PC-3 (cell line): ENCODE measurements around the gene TMEM184B. TPM values are rescaled to one million over a fixed set of nuclear protein-coding genes. Genes with fewer than 3 reads are reported as not detected.

Source experiments
- ATAC-seq: fragments of 200-7000 bp; cut with Tn5 transposase; 2 replicates; pipeline ENCODE4 v1.9.1; 2020; ENCODE audit warnings: mild to moderate bottlenecking, moderate library complexity
- BruUV-seq: library from RNA; stranded (reverse); fragments of 400-500 nt; replicated peaks from 2 replicates; lab custom pipeline; 2021; lab: Mats Ljungman, UMichigan
- CTCF ChIA-PET: fragments of 300-600 bp; sonication (Branson Sonifier 250); formaldehyde crosslinking; loops from one replicate; lab custom pipeline; 2022; ENCODE audit warnings: antibody characterized with exemption; lab: Charles Lee
- POLR2A ChIA-PET: fragments of 300-600 bp; sonication (Branson Sonifier 250); formaldehyde crosslinking; loops from one replicate; lab custom pipeline; 2022; ENCODE audit warnings: antibody characterized with exemption; ENCODE audit not compliant: unreplicated experiment; lab: Charles Lee
- DNase-seq: peaks from one replicate; pipeline ENCODE4 v3.0.0-alpha.2; 2015
- H2AFZ ChIP-seq: fragments of 300-600 bp; sonication (generic); 2 replicates; pipeline ENCODE4 v1.6.0; 2016; ENCODE audit warnings: antibody characterized with exemption, low read length
- H3F3A ChIP-seq: fragments of 300-600 bp; sonication (generic); one replicate; pipeline ENCODE4 v1.6.0; 2017; ENCODE audit warnings: antibody characterized with exemption, low read length, control low read depth, mild to moderate bottlenecking; ENCODE audit not compliant: unreplicated experiment
- H3K27ac ChIP-seq: fragments of 300-600 bp; sonication (generic); 2 replicates; pipeline ENCODE4 v1.5.1; 2016; ENCODE audit warnings: mild to moderate bottlenecking, low read length
- H3K27me3 ChIP-seq: fragments of 300-600 bp; sonication (generic); 2 replicates; pipeline ENCODE4 v1.6.1; 2016; ENCODE audit warnings: low read length, mixed read lengths
- H3K36me3 ChIP-seq: fragments of 300-600 bp; sonication (generic); 2 replicates; pipeline ENCODE4 v1.6.1; 2016; ENCODE audit warnings: low read depth, mixed run types, low read length, mixed read lengths
- H3K4me1 ChIP-seq: fragments of 300-600 bp; sonication (generic); 2 replicates; pipeline ENCODE4 v1.5.1; 2016; ENCODE audit warnings: low read length; ENCODE audit not compliant: insufficient read depth
- H3K4me2 ChIP-seq: fragments of 300-600 bp; sonication (generic); 2 replicates; pipeline ENCODE4 v1.6.0; 2016; ENCODE audit warnings: low read length
- H3K4me3 ChIP-seq: fragments of 300-600 bp; sonication (generic); 2 replicates; pipeline ENCODE4 v1.5.1; 2016; ENCODE audit warnings: mild to moderate bottlenecking, low read length, mixed read lengths
- H3K79me2 ChIP-seq: fragments of 300-600 bp; sonication (generic); 2 replicates; pipeline ENCODE4 v1.6.1; 2017; ENCODE audit warnings: low read length, mixed read lengths
- H3K9ac ChIP-seq: fragments of 300-600 bp; sonication (generic); 2 replicates; pipeline ENCODE4 v1.6.0; 2016; ENCODE audit warnings: mild to moderate bottlenecking, low read length
- H3K9me2 ChIP-seq: fragments of 300-600 bp; sonication (generic); replicated peaks from 2 replicates; pipeline ENCODE4 v1.6.1; 2016; ENCODE audit warnings: mixed run types, low read length, mixed read lengths
- H3K9me3 ChIP-seq: fragments of 300-600 bp; sonication (generic); 2 replicates; pipeline ENCODE4 v1.6.1; 2016; ENCODE audit warnings: low read length, mixed read lengths
- H4K20me1 ChIP-seq: fragments of 300-600 bp; sonication (generic); 2 replicates; pipeline ENCODE4 v1.6.1; 2016; ENCODE audit warnings: low read length, mixed read lengths
- EZH2 ChIP-seq: fragments of 300-600 bp; sonication (generic); IDR thresholded peaks from one replicate; pipeline ENCODE4 v1.6.1; 2017; ENCODE audit warnings: antibody characterized with exemption, mild to moderate bottlenecking, low read length; ENCODE audit not compliant: unreplicated experiment
- EZH2phosphoT487 ChIP-seq: fragments of 300-600 bp; sonication (generic); IDR thresholded peaks from 2 replicates; pipeline ENCODE4 v1.6.1; 2018; ENCODE audit warnings: mild to moderate bottlenecking, antibody characterized with exemption, low read length, borderline replicate concordance
- intact Hi-C: fragments of 100-400 bp; cut with micrococcal nuclease; formaldehyde crosslinking; loops from 2 replicates; pipeline ENCODE4 v1.9.0; 2023
- total RNA-seq: library from RNA; depleted of rRNA; stranded (reverse); fragments of >200 nt; gene quantifications from 2 replicates; pipeline ENCODE4 v1.2.3, GENCODE V29; 2014
- TF ChIP-seq, protein P1 (sequence below): fragments of 300-600 bp; sonication (generic); conservative IDR thresholded peaks from 2 replicates; pipeline ENCODE4 v1.5.1; 2017; ENCODE audit warnings: antibody characterized with exemption, low read depth, mild to moderate bottlenecking, low read length

Gene TMEM184B
- total RNA-seq, 1 experiment from 2014 or later: 37.5 TPM

GRCh38 chr22:38251341-38251692 lies 21.5 kb downstream of the TMEM184B start:
- no peaks in the 10 kb centered on the region for H4K20me1 ChIP-seq
- H3K27me3 ChIP-seq: no peaks in the 10 kb centered on the region
- H3K27ac ChIP-seq: no peak overlapping the region
- no peaks in the 10 kb centered on the region for H3K4me1 ChIP-seq
- H3K9ac ChIP-seq: no peak overlapping the region
- H3K9me3 ChIP-seq: no peaks in the 10 kb centered on the region
- BruUV-seq: no TSS peak
- H3K4me2 ChIP-seq: no peak overlapping the region
- H3K9me2 ChIP-seq: no peaks in the 10 kb centered on the region
- intact Hi-C loops: no loop called here
- no peaks in the 10 kb centered on the region for H3F3A ChIP-seq
- H3K79me2 ChIP-seq: peaks cover 61% of the 10 kb centered on the region
- TF ChIP-seq EZH2phosphoT487 (no peak), EZH2 (no peak)
- TF ChIP-seq, protein P1, sequence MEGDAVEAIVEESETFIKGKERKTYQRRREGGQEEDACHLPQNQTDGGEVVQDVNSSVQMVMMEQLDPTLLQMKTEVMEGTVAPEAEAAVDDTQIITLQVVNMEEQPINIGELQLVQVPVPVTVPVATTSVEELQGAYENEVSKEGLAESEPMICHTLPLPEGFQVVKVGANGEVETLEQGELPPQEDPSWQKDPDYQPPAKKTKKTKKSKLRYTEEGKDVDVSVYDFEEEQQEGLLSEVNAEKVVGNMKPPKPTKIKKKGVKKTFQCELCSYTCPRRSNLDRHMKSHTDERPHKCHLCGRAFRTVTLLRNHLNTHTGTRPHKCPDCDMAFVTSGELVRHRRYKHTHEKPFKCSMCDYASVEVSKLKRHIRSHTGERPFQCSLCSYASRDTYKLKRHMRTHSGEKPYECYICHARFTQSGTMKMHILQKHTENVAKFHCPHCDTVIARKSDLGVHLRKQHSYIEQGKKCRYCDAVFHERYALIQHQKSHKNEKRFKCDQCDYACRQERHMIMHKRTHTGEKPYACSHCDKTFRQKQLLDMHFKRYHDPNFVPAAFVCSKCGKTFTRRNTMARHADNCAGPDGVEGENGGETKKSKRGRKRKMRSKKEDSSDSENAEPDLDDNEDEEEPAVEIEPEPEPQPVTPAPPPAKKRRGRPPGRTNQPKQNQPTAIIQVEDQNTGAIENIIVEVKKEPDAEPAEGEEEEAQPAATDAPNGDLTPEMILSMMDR: no peak
- H2AFZ ChIP-seq: no peak overlapping the region
- no peaks in the 10 kb centered on the region for H3K36me3 ChIP-seq
- no peak for DNase-seq
- CTCF ChIA-PET: no interaction called here
- POLR2A ChIA-PET: no interaction called here
- H3K4me3 ChIP-seq: no peak overlapping the region
- no peak for ATAC-seq

DNA sequence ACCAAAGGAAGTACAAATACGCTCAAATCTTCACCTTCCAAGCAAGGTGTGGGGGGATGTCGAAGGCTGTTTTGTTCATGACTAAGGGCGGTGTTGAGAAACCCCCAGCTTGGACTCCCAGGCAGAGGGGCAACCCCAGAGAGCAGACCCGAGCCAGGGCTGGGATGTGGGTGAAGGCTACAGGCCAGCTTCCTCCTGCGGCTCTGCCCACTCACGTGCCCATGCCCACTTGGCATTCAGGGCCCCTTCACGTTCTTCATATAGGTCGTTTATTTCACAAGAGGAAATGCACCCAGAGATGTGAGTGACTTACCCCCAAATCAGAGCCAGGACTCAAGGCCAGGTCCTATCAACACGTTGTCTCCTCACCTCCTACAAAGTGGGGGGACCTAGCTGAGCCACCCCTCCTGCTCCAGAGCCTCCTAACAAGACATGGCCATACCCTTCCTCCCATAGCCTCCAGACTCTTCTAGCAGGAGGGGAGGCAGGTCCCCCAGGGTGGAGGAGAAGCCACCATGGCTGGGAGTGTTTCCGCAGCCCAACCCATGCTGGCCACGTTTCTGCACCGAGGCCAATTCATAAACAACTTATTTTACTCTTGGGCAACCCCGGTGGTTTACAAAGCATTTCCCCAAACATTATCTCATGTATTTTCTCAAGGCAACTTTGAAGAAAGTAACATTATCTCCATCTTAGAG lies 22.0 kb downstream of the TMEM184B start:
- Histone ChIP-seq H3K9me2 (no peaks in the 10 kb centered on the region), H3K27ac (no peak overlapping the region), H3F3A (no peaks in the 10 kb centered on the region), H3K9me3 (no peaks in the 10 kb centered on the region), H3K4me3 (no peak overlapping the region), H3K4me2 (no peak overlapping the region), H3K9ac (no peak overlapping the region), H4K20me1 (no peaks in the 10 kb centered on the region), H3K4me1 (no peaks in the 10 kb centered on the region), H3K27me3 (no peaks in the 10 kb centered on the region), H2AFZ (no peak overlapping the region), H3K36me3 (no peaks in the 10 kb centered on the region), H3K79me2 (peaks cover 56% of the 10 kb centered on the region)
- ATAC-seq (no peak), DNase-seq (no peak)
- intact Hi-C loops: no loop called here
- ChIA-PET CTCF (no interaction called here), POLR2A (no interaction called here)
- no TSS peak for BruUV-seq
- TF ChIP-seq, protein P1: no peak
- TF ChIP-seq EZH2phosphoT487: no peak
- no peak for TF ChIP-seq EZH2
